Measurements from ENCODE around the gene ANKS1B. TPM values are rescaled to one million over a fixed set of nuclear protein-coding genes. Genes with fewer than 3 reads are reported as not detected.

The ANKS1B gene
- total RNA-seq, 2 donors from 2014 or later = 45.5 to 65.9 TPM

DNA sequence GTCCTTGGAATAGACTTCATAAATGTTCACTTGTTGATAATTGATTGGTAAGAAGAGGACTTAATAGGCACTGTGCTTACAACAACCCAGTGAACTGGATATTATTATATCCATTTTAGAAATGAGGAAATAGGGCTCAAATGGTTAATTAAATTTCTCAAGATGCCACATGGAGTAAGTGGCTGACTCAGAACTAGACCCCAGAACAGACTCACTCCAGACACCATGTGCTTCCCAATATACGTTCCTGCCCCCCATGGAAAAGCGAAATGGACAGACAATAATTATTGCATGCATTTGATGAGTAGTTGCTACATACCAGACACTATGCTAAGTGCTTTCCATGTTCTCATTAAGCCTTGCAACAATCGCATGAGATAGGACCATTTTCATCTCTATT, 895 bp upstream of the ANKS1B start:
- Histone ChIP-seq H3K4me1 (ENCODE audit: control insufficient read depth in 1 of 2, low read depth in 2 of 2) (peaks cover 0 to 25% of the 10 kb centered on the region in 2 donors), H3K36me3 (no peaks in the 10 kb centered on the region), H3K27ac (peak overlapping the region in 1 of 2 donors; percentile 77), H3K9me3 (no peaks in the 10 kb centered on the region), H3K27me3 (replicated peaks; ENCODE audit: insufficient read depth) (no peaks in the 10 kb centered on the region), H3K4me3 (peak overlapping the region; percentile 86)
- ATAC-seq (ENCODE audit: insufficient number of reproducible peaks, low FRiP score, low read depth) (no peak), DNase-seq (ENCODE audit: low spot score) (no peak)
- TF ChIP-seq, protein P1, sequence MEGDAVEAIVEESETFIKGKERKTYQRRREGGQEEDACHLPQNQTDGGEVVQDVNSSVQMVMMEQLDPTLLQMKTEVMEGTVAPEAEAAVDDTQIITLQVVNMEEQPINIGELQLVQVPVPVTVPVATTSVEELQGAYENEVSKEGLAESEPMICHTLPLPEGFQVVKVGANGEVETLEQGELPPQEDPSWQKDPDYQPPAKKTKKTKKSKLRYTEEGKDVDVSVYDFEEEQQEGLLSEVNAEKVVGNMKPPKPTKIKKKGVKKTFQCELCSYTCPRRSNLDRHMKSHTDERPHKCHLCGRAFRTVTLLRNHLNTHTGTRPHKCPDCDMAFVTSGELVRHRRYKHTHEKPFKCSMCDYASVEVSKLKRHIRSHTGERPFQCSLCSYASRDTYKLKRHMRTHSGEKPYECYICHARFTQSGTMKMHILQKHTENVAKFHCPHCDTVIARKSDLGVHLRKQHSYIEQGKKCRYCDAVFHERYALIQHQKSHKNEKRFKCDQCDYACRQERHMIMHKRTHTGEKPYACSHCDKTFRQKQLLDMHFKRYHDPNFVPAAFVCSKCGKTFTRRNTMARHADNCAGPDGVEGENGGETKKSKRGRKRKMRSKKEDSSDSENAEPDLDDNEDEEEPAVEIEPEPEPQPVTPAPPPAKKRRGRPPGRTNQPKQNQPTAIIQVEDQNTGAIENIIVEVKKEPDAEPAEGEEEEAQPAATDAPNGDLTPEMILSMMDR (IDR thresholded peaks at IDR 0.05) = no peak

DNA sequence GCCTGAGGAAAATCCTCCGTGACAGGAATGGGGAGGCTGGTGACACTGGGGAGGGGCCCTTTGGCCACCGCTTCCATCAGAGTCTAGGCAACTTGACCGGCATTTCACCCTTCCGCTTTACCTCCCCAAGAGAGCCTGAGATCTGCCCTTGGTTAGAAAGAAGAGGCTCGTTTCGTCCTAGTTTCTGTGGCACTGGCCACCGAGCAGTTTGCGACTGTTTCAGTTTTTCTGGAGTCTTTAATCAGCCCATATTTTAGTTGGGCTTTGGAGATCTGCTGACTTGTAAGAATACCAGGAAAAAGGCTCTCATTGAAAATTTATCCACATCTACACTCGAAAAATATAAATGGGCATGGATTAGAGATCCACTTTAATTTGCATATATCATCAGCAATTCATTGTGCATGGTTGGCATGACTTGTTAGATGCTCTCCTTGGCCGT, 414 bp upstream of the ANKS1B start:
- ATAC-seq (ENCODE audit: insufficient number of reproducible peaks, low FRiP score, low read depth) (no peak), DNase-seq (ENCODE audit: low spot score) (no peak)
- H3K27ac ChIP-seq = peak overlapping the region; percentile 77 to 84
- TF ChIP-seq, protein P1 (IDR thresholded peaks at IDR 0.05) = no peak
- H3K9me3 ChIP-seq = no peaks in the 10 kb centered on the region
- no peaks in the 10 kb centered on the region for H3K36me3 ChIP-seq
- H3K4me1 ChIP-seq (ENCODE audit: control insufficient read depth in 1 of 2, low read depth in 2 of 2) = peaks cover 0 to 29% of the 10 kb centered on the region in 2 donors
- H3K4me3 ChIP-seq = peak overlapping the region; percentile 86
- H3K27me3 ChIP-seq (replicated peaks; ENCODE audit: insufficient read depth) = no peaks in the 10 kb centered on the region

DNA sequence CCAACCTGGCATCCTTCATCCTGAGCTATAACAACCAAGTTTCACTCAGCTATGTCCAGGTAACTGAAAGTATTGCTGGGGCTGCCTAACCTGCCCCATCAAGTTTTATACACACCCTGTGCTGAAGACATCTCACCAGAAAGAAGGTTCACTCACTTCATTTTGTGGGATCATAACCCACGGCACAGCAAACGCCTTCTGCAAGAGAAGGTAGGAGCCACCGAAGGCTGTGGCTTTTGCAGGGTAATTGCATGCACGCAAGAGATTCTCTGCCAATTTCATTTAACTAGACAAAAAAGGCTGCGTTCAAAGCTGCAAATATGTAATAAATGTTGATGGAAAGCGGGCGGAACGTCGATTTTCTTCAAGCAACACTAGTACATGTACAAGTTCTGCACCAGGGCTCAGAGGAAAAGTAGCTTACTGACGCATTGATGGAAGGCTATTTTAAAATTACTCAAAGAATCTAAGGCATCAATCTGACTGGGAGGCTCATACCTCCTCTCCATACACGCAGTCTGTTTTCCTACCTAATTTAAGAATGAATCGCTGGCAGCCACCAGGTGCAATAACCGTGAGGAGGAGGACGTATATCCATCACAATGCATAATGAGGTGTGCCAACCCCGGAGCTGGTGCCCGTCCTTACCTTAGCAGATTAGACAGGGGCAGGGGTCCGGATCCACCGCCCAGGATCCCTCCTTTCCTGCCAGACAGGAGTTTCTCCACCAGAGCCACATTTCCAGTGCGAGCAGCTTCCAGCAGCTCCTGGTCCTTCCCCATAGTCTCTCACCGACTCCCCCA, 1.1 kb downstream of the ANKS1B start:
- Histone ChIP-seq H3K27me3 (replicated peaks; ENCODE audit: insufficient read depth) (no peaks in the 10 kb centered on the region), H3K4me3 (peak overlapping the region; percentile 91), H3K36me3 (no peaks in the 10 kb centered on the region), H3K27ac (peak overlapping the region; percentile 72 to 87), H3K4me1 (ENCODE audit: control insufficient read depth in 1 of 2, low read depth in 2 of 2) (peaks cover 0 to 29% of the 10 kb centered on the region in 2 donors), H3K9me3 (no peaks in the 10 kb centered on the region)
- DNase-seq (ENCODE audit: low spot score) = no peak
- TF ChIP-seq, protein P1 (IDR thresholded peaks at IDR 0.05) = no peak
- no peak for ATAC-seq (ENCODE audit: insufficient number of reproducible peaks, low FRiP score, low read depth)

DNA sequence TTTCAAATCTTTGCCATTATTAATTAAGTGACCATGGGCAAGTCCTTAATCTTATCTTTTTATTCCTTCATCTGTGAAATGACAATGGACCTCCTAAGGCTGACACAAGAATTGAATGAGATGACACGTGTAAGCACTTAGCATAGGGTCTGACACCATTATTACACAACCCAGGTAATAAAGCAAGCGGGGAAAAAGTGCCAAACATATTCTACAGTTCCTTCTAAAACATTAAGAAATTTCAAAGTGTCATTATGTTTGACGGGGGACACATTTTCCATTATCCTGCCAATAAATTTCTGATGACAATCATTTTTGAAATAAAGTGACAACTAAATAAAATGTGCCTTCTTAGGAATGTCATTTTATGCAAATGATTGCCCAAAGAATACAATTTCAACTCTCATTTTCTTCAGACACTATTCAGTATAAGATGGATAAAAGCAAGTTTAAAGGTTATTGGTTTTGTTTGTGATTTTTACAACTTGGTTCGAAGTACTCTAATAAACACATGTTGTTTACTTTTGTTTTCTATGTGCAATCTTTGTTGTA, 3.0 kb downstream of the ANKS1B start:
- TF ChIP-seq, protein P1 (IDR thresholded peaks at IDR 0.05) = no peak
- no peak for DNase-seq (ENCODE audit: low spot score)
- H3K9me3 ChIP-seq = no peaks in the 10 kb centered on the region
- H3K27ac ChIP-seq = no peak overlapping the region
- no peak for ATAC-seq (ENCODE audit: insufficient number of reproducible peaks, low FRiP score, low read depth)
- H3K27me3 ChIP-seq (replicated peaks; ENCODE audit: insufficient read depth) = no peaks in the 10 kb centered on the region
- no peaks in the 10 kb centered on the region for H3K36me3 ChIP-seq
- H3K4me3 ChIP-seq = no peak overlapping the region
- peaks cover 0 to 40% of the 10 kb centered on the region in 2 donors for H3K4me1 ChIP-seq (ENCODE audit: control insufficient read depth in 1 of 2, low read depth in 2 of 2)

DNA sequence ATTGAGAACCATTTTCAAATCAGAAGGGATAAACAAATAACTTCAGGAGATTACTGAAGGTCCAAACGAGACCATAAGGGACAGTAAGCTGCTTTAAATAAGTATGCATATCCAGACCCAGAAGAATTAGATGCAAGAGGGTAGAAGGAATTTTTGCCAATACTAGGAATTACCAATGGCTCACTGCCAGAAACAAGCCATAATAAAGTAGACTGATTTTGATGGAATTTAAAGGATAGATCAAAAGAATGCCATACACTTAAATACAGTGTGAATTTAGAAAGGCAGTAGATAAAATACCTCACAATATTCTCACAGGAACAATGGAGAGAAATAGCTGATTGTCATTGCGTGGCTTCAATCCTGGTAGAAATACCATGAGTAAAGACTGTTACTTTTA, 5.3 kb downstream of the ANKS1B start:
- H3K36me3 ChIP-seq = no peaks in the 10 kb centered on the region
- ATAC-seq (ENCODE audit: insufficient number of reproducible peaks, low FRiP score, low read depth) = no peak
- H3K27me3 ChIP-seq (replicated peaks; ENCODE audit: insufficient read depth) = no peaks in the 10 kb centered on the region
- TF ChIP-seq, protein P1 (IDR thresholded peaks at IDR 0.05) = no peak
- no peak overlapping the region for H3K4me3 ChIP-seq
- no peak overlapping the region for H3K27ac ChIP-seq
- DNase-seq (ENCODE audit: low spot score) = no peak
- H3K9me3 ChIP-seq = no peaks in the 10 kb centered on the region
- peaks cover 0 to 41% of the 10 kb centered on the region in 2 donors for H3K4me1 ChIP-seq (ENCODE audit: control insufficient read depth in 1 of 2, low read depth in 2 of 2)
